HFFc6 (cell line): ENCODE results near the gene SLC49A4. TPM values are rescaled to one million over a fixed set of nuclear protein-coding genes. Genes with fewer than 3 reads are reported as not detected.

ENCODE experiments used
- DNase-seq: peaks from one replicate; pipeline ENCODE4 v3.0.0-alpha.2; 2018
- H3K27ac Mint-ChIP-seq: 2 replicates; pipeline ENCODE4 v1.8.0; 2020; ENCODE audit warnings: mild to moderate bottlenecking, mixed read lengths
- H3K27me3 Mint-ChIP-seq: 2 replicates; pipeline ENCODE4 v1.8.0; 2021; ENCODE audit warnings: mild to moderate bottlenecking, moderate library complexity, mixed read lengths; ENCODE audit not compliant: insufficient read depth
- H3K36me3 Mint-ChIP-seq: 2 replicates; pipeline ENCODE4 v1.8.0; 2021; ENCODE audit warnings: low read depth, mixed read lengths
- H3K4me1 Mint-ChIP-seq: 2 replicates; pipeline ENCODE4 v1.8.0; 2020; ENCODE audit warnings: low read depth, mixed read lengths
- H3K4me3 Mint-ChIP-seq: 2 replicates; pipeline ENCODE4 v1.8.0; 2020; ENCODE audit warnings: mild to moderate bottlenecking, moderate library complexity, mixed read lengths
- H3K9me3 Mint-ChIP-seq: 2 replicates; pipeline ENCODE4 v1.8.0; 2020; ENCODE audit warnings: mild to moderate bottlenecking, mixed read lengths
- CTCF ChIP-seq: fragments of 200-600 bp; sonication (generic); IDR thresholded peaks from 2 replicates; pipeline ENCODE4 v1.5.0; 2021; ENCODE audit warnings: antibody characterized with exemption, mild to moderate bottlenecking
- total RNA-seq, 6 experiments: library from RNA; stranded (reverse); fragmentation: NEBNext Ultra II Directional; extraction: Animal tissue kit (Norgen Biotek cat#: 25700); gene quantifications; 2 replicates in 1 of 6; 3 replicates in 5 of 6; pipeline ENCODE4 v1.2.3, GENCODE V29; 2021

SLC49A4 gene
- total RNA-seq, 6 experiments from 2014 or later: 10.2 to 10.8 (median 10.7) TPM

- Mint-ChIP-seq H3K4me3 (no peak overlapping the region), H3K27me3 (no peaks in the 10 kb centered on the region), H3K36me3 (no peaks in the 10 kb centered on the region), H3K27ac (no peak overlapping the region), H3K4me1 (peaks cover 11% of the 10 kb centered on the region), H3K9me3 (no peaks in the 10 kb centered on the region)
- DNase-seq: no peak
- TF ChIP-seq CTCF: no peak
Measured at GRCh38 chr3:122875547-122876127, 80.8 kb downstream of the SLC49A4 start.

- Mint-ChIP-seq H3K4me3 (no peak overlapping the region), H3K9me3 (no peaks in the 10 kb centered on the region), H3K27me3 (peaks cover 2% of the 10 kb centered on the region; the same call in 1 of the 2 replicates)
Measured at GRCh38 chr3:122880173-122880572, 85.3 kb downstream of the SLC49A4 start.

GRCh38 chr3:122880624-122881023 is 85.8 kb downstream of the SLC49A4 start:
- Mint-ChIP-seq H3K27ac (no peak overlapping the region), H3K4me1 (peaks cover 10% of the 10 kb centered on the region), H3K4me3 (no peak overlapping the region), H3K27me3 (peaks cover 2% of the 10 kb centered on the region; the same call in 1 of the 2 replicates), H3K36me3 (no peaks in the 10 kb centered on the region), H3K9me3 (no peaks in the 10 kb centered on the region)
- no peak for DNase-seq
- no peak for TF ChIP-seq CTCF

More at GRCh38 chr3:122880173-122880572, 85.3 kb downstream of the SLC49A4 start:
- TF ChIP-seq CTCF: no peak
- H3K4me1 Mint-ChIP-seq: peaks cover 11% of the 10 kb centered on the region
- no peaks in the 10 kb centered on the region for H3K36me3 Mint-ChIP-seq
- H3K27ac Mint-ChIP-seq: no peak overlapping the region
- DNase-seq: no peak

- H3K27me3 Mint-ChIP-seq: peaks cover 2% of the 10 kb centered on the region; the same call in 1 of the 2 replicates
- no peak for DNase-seq
- no peak for TF ChIP-seq CTCF
Measured at GRCh38 chr3:122882361-122882947, 87.6 kb downstream of the SLC49A4 start.

GRCh38 chr3:122886251-122886650 is 91.4 kb downstream of the SLC49A4 start:
- Mint-ChIP-seq H3K4me3 (no peak overlapping the region), H3K36me3 (no peaks in the 10 kb centered on the region), H3K4me1 (peaks cover 7% of the 10 kb centered on the region), H3K27me3 (peaks cover 5% of the 10 kb centered on the region), H3K27ac (no peak overlapping the region), H3K9me3 (no peaks in the 10 kb centered on the region)
- no peak for TF ChIP-seq CTCF
- DNase-seq: no peak

More at GRCh38 chr3:122882361-122882947, 87.6 kb downstream of the SLC49A4 start:
- Mint-ChIP-seq H3K36me3 (no peaks in the 10 kb centered on the region), H3K4me1 (no peaks in the 10 kb centered on the region), H3K4me3 (no peak overlapping the region), H3K9me3 (no peaks in the 10 kb centered on the region), H3K27ac (no peak overlapping the region)
